ENCODE results near the gene GRIP2.

DNA sequence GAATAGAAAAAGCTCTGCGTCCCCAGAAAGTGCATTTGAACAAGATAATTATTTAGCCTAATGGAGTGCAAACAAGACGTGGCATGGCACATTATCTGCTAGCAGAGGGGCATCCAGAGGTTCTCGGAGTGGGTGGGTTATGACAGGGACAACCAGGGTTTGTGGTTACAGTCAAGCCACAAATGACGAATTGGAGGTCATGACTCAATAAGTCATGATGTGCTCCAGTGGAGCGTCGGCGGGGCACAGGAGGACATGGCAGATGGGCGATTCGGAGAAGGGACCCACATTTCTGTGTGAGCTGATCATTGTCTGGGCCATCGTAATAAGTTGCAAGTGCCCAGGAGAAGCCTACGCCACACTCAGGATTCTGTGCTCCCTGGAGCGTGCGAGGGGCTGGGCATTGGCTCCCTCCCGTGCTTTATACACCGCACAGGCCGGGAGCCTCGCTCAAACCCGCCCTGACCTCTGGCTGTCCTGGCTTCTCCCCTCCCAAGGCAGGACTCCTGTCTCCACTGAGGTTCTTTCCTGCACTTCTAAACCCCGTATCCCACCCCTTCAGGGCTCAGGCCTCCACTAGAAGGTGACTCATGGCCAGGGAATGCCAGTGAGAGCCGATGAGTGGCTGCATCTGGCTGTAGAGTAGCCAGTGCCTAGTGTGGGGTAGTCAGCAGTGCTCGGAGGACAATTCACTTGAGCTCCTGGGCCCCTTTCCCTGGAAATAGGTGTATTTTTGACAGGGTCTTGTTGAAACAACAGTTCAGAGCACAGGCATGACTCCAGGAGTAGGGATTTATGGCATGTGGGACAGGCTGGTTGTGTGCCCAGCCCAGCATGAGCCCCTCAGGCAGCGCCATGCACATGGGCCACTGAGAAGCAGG, 67.4 kb downstream of the GRIP2 start:
- TF ChIP-seq, protein P1, sequence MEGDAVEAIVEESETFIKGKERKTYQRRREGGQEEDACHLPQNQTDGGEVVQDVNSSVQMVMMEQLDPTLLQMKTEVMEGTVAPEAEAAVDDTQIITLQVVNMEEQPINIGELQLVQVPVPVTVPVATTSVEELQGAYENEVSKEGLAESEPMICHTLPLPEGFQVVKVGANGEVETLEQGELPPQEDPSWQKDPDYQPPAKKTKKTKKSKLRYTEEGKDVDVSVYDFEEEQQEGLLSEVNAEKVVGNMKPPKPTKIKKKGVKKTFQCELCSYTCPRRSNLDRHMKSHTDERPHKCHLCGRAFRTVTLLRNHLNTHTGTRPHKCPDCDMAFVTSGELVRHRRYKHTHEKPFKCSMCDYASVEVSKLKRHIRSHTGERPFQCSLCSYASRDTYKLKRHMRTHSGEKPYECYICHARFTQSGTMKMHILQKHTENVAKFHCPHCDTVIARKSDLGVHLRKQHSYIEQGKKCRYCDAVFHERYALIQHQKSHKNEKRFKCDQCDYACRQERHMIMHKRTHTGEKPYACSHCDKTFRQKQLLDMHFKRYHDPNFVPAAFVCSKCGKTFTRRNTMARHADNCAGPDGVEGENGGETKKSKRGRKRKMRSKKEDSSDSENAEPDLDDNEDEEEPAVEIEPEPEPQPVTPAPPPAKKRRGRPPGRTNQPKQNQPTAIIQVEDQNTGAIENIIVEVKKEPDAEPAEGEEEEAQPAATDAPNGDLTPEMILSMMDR (conservative IDR thresholded peaks at IDR 0.05 in 1 of 2, IDR thresholded peaks at IDR 0.05 in 1 of 2; ENCODE audit: low read depth in 1 of 2, low read length in 2 of 2), result no peak
- no peak for TF ChIP-seq EZH2 (IDR thresholded peaks at IDR 0.05; ENCODE audit: low read length, missing control alignments)
